Esophagus muscularis mucosa (tissue), 4 donors: ENCODE data around the gene MYB. TPM values are rescaled to one million over a fixed set of nuclear protein-coding genes. Genes with fewer than 3 reads are reported as not detected.
"Not testable (repeated sequence)": the region's sequence is repeated elsewhere in the genome, so short reads cannot be mapped to it uniquely, and the experiment has no call there.

Experiments
- DNase-seq: peaks from one replicate; pipeline ENCODE4 v3.0.0-alpha.2; 2017; ENCODE audit errors: extremely low spot score
- H3K27ac ChIP-seq, 4 donors: fragments of 200-600 bp; sonication (generic); replicated peaks in 1 of 4; 1 replicate in 3 of 4; 2 replicates in 1 of 4; pipeline ENCODE4 v1.5.1; 2016 to 2019; ENCODE audit warnings: mild to moderate bottlenecking in 1 of 4
- H3K27me3 ChIP-seq, 4 donors: fragments of 200-600 bp; sonication (generic); one replicate each; pipeline versions ENCODE4 v1.5.1 to v1.6.0; 2016 to 2019
- H3K36me3 ChIP-seq, 4 donors: fragments of 200-600 bp; sonication (generic); one replicate each; pipeline ENCODE4 v1.5.1; 2016 to 2019
- H3K4me1 ChIP-seq, 4 donors: fragments of 200-600 bp; sonication (generic); one replicate each; pipeline ENCODE4 v1.5.1; 2016 to 2019
- H3K4me3 ChIP-seq, 4 donors: fragments of 200-600 bp; sonication (generic); 1 replicate in 2 of 4; 2 replicates in 2 of 4; pipeline ENCODE4 v1.5.1; 2016 to 2019; ENCODE audit warnings: mild to moderate bottlenecking in 4 of 4, moderate library complexity in 1 of 4
- H3K9me3 ChIP-seq, 4 donors: fragments of 200-600 bp; sonication (generic); 1 replicate in 3 of 4; 2 replicates in 1 of 4; pipeline ENCODE4 v1.5.1; 2016 to 2019
- CTCF ChIP-seq, 3 experiments: fragments of 200-600 bp in 2 of 3; fragments of 450-650 bp in 1 of 3; sonication (generic) in 2 of 3; IDR thresholded peaks; one replicate each; pipeline ENCODE4 v1.5.1; 2017 to 2019; ENCODE audit warnings: antibody characterized with exemption in 3 of 3, mild to moderate bottlenecking in 2 of 3, moderate library complexity in 1 of 3
- EP300 ChIP-seq: sonication (generic); formaldehyde crosslinking; IDR thresholded peaks from one replicate; pipeline ENCODE4 v1.6.1; 2017; ENCODE audit warnings: antibody characterized with exemption
- POLR2A ChIP-seq: fragments of 450-650 bp; IDR thresholded peaks from one replicate; pipeline ENCODE4 v1.6.1; 2017; ENCODE audit warnings: antibody characterized with exemption, moderate library complexity, mild to moderate bottlenecking, low read depth
- POLR2AphosphoS5 ChIP-seq, 2 donors: sonication (generic); formaldehyde crosslinking; IDR thresholded peaks; one replicate each; pipeline ENCODE4 v1.6.1; 2017; ENCODE audit warnings: antibody characterized with exemption in 2 of 2
- WGBS: methylation state at CpG from one replicate; pipeline ENCODE4 v1.1.5; 2018; 5-methylcytosine and 5-hydroxymethylcytosine counted together
- intact Hi-C: fragments of 100-400 bp; cut with DNase I; formaldehyde crosslinking; loops from one replicate; pipeline ENCODE4 v1.15.1; 2023
- total RNA-seq, 4 donors: library from RNA; depleted of rRNA; stranded (reverse); fragments of >200 nt; gene quantifications; one replicate each; pipeline versions ENCODE4 v1.1.0 to v1.2.1, GENCODE V29; 2016

MYB gene
- total RNA-seq, 4 donors from 2014 or later: 0.29 to 0.83 (median 0.50) TPM

- Histone ChIP-seq H3K9me3 (no peaks in the 10 kb centered on the region), H3K27ac (no peak overlapping the region), H3K4me1 (no peaks in the 10 kb centered on the region), H3K4me3 (no peak overlapping the region), H3K27me3 (no peaks in the 10 kb centered on the region), H3K36me3 (no peaks in the 10 kb centered on the region)
- no peak for TF ChIP-seq POLR2A
- no peak for TF ChIP-seq EP300
- TF ChIP-seq POLR2AphosphoS5 (IDR thresholded peaks at IDR 0.05): no peak
- no peak for TF ChIP-seq CTCF (IDR thresholded peaks at IDR 0.05)
- no peak for DNase-seq
- intact Hi-C loops: no loop called here
These were observed 39.4 kb upstream of the MYB start for GRCh38 chr6:135141728-135142127.

GRCh38 chr6:135142232-135142631 is 38.9 kb upstream of the MYB start:
- DNase-seq, H3K27ac ChIP-seq, H3K4me3 ChIP-seq, H3K27me3 ChIP-seq, H3K9me3 ChIP-seq, H3K36me3 ChIP-seq, H3K4me1 ChIP-seq, intact Hi-C loops: not testable (repeated sequence)
- WGBS: 100% methylated on average over 1 of the region's 1 CpG

GRCh38 chr6:135144673-135145062 is 36.4 kb upstream of the MYB start:
- TF ChIP-seq EP300 (no peak), CTCF (IDR thresholded peaks at IDR 0.05) (no peak), POLR2A (no peak), POLR2AphosphoS5 (IDR thresholded peaks at IDR 0.05) (no peak)
- no peak overlapping the region for H3K4me3 ChIP-seq
- WGBS: 44% methylated on average over 4 of the region's 4 CpGs
- no peaks in the 10 kb centered on the region for H3K9me3 ChIP-seq
- no peaks in the 10 kb centered on the region for H3K36me3 ChIP-seq
- H3K27ac ChIP-seq: no peak overlapping the region
- no peaks in the 10 kb centered on the region for H3K4me1 ChIP-seq
- intact Hi-C loops: no loop called here
- no peaks in the 10 kb centered on the region for H3K27me3 ChIP-seq
- no peak for DNase-seq

- TF ChIP-seq POLR2A: no peak
- no peak for TF ChIP-seq EP300
- peak in 1 of 3 experiments; percentile 28 for TF ChIP-seq CTCF (IDR thresholded peaks at IDR 0.05)
- TF ChIP-seq POLR2AphosphoS5 (IDR thresholded peaks at IDR 0.05): no peak
- Histone ChIP-seq H3K9me3 (no peaks in the 10 kb centered on the region), H3K36me3 (no peaks in the 10 kb centered on the region), H3K4me3 (no peak overlapping the region), H3K27ac (no peak overlapping the region), H3K27me3 (no peaks in the 10 kb centered on the region), H3K4me1 (no peaks in the 10 kb centered on the region)
- DNase-seq: no peak
- intact Hi-C loops: no loop called here
- WGBS: 75% methylated on average over 2 of the region's 2 CpGs
These were observed 35.9 kb upstream of the MYB start for GRCh38 chr6:135145063-135145800.

GRCh38 chr6:135146162-135146934 is 34.8 kb upstream of the MYB start:
- TF ChIP-seq CTCF (IDR thresholded peaks at IDR 0.05) (no peak), POLR2AphosphoS5 (IDR thresholded peaks at IDR 0.05) (no peak), POLR2A (no peak), EP300 (no peak)
- Histone ChIP-seq H3K9me3 (peaks cover 0 to under 1% (median 0%) of the 10 kb centered on the region in 4 donors), H3K27ac (no peak overlapping the region), H3K4me1 (no peaks in the 10 kb centered on the region), H3K4me3 (no peak overlapping the region), H3K36me3 (no peaks in the 10 kb centered on the region), H3K27me3 (no peaks in the 10 kb centered on the region)
- no peak for DNase-seq
- intact Hi-C loops: no loop called here
- 96% methylated on average over 7 of the region's 7 CpGs for WGBS
